ENCODE measurements around the gene GINS3.

DNA sequence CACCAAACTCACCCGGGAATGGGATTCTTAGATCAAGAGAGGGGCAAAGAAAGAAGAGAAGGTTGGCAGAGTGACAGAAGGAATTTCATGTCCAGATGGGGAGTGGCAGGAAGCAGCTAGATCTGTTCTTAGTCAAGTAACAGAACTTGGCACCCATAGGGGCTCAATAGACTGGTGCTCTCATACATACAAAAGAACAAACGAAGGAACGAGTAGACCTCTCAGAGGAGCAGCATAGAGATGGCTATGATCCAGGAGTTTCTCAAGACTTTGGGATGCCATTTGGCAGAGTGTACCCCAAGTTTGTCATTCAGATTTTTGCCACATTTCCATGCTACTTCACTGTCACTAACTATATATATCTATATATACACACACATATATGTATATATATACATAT lies 47.9 kb downstream of the GINS3 start:
- TF ChIP-seq CTCF (IDR thresholded peaks at IDR 0.05): no peak
- TF ChIP-seq ATF3 (CRISPR knock-in tag; conservative IDR thresholded peaks at IDR 0.05): no peak
- TF ChIP-seq FOXP4 (CRISPR knock-in tag; IDR thresholded peaks at IDR 0.05): no peak
- TF ChIP-seq, protein P1, sequence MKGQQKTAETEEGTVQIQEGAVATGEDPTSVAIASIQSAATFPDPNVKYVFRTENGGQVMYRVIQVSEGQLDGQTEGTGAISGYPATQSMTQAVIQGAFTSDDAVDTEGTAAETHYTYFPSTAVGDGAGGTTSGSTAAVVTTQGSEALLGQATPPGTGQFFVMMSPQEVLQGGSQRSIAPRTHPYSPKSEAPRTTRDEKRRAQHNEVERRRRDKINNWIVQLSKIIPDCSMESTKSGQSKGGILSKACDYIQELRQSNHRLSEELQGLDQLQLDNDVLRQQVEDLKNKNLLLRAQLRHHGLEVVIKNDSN (CRISPR knock-in tag; IDR thresholded peaks at IDR 0.05): no peak
- no peak for TF ChIP-seq STAT6 (CRISPR knock-in tag; conservative IDR thresholded peaks at IDR 0.05; ENCODE audit: low read depth)
- TF ChIP-seq, protein P2, sequence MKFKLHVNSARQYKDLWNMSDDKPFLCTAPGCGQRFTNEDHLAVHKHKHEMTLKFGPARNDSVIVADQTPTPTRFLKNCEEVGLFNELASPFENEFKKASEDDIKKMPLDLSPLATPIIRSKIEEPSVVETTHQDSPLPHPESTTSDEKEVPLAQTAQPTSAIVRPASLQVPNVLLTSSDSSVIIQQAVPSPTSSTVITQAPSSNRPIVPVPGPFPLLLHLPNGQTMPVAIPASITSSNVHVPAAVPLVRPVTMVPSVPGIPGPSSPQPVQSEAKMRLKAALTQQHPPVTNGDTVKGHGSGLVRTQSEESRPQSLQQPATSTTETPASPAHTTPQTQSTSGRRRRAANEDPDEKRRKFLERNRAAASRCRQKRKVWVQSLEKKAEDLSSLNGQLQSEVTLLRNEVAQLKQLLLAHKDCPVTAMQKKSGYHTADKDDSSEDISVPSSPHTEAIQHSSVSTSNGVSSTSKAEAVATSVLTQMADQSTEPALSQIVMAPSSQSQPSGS (CRISPR knock-in tag; IDR thresholded peaks at IDR 0.05; ENCODE audit: borderline replicate concordance, low read depth): no peak
- no peak for TF ChIP-seq ZNF263 (CRISPR knock-in tag; IDR thresholded peaks at IDR 0.05; ENCODE audit: low read depth)
- no peak for TF ChIP-seq ZNF396 (CRISPR knock-in tag; IDR thresholded peaks at IDR 0.05; ENCODE audit: borderline replicate concordance)
- TF ChIP-seq, protein P3, sequence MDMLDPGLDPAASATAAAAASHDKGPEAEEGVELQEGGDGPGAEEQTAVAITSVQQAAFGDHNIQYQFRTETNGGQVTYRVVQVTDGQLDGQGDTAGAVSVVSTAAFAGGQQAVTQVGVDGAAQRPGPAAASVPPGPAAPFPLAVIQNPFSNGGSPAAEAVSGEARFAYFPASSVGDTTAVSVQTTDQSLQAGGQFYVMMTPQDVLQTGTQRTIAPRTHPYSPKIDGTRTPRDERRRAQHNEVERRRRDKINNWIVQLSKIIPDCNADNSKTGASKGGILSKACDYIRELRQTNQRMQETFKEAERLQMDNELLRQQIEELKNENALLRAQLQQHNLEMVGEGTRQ (CRISPR knock-in tag; IDR thresholded peaks at IDR 0.05): no peak
- TF ChIP-seq NFE2L1 (CRISPR knock-in tag; IDR thresholded peaks at IDR 0.05): no peak
- TF ChIP-seq ATF1 (CRISPR knock-in tag; IDR thresholded peaks at IDR 0.05): no peak
- TF ChIP-seq ZNF232 (CRISPR knock-in tag; IDR thresholded peaks at IDR 0.05): no peak
- no peak for TF ChIP-seq CREB1 (CRISPR knock-in tag; IDR thresholded peaks at IDR 0.05)
- TF ChIP-seq NR2C2 (CRISPR knock-in tag; IDR thresholded peaks at IDR 0.05): no peak
